SHP77 treated with DMSO at 0.1 percent for 48 hours (cell line): ENCODE data around the gene CYTH1.
"Not testable (repeated sequence)": the region's sequence is repeated elsewhere in the genome, so short reads cannot be mapped to it uniquely, and the experiment has no call there.

Experiments used
- DNase-seq: peaks from one replicate; lab custom pipeline; 2025; lab: John Stamatoyannopoulos, UW

CYTH1 gene

GRCh38 chr17:78687944-78688343, 94.1 kb downstream of the CYTH1 start:
- DNase-seq: no peak

DNA sequence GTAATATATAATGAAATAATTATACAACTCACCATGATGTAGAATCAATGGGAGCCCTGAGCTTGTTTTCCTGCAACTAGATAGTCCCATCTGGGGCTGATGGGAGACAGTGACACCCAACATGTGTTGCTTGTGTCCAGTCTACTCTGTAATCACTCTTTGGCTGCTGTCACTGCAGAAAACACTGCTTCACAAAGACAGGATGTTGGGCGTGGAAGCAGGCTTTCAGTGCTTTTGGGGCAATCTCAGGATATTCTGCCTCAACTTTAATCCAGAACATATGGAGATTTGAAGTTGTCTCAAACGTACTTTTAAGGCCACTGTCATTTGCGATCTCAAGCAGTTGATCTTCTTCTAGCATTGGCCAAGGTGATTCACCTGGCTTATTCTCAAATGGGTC, 94.9 kb downstream of the CYTH1 start:
- DNase-seq: no peak

- no peak for DNase-seq
Observed at GRCh38 chr17:78684026-78684425, 98.0 kb downstream of the CYTH1 start.

- no peak for DNase-seq
Observed at GRCh38 chr17:78683408-78683961, 98.6 kb downstream of the CYTH1 start.

DNA sequence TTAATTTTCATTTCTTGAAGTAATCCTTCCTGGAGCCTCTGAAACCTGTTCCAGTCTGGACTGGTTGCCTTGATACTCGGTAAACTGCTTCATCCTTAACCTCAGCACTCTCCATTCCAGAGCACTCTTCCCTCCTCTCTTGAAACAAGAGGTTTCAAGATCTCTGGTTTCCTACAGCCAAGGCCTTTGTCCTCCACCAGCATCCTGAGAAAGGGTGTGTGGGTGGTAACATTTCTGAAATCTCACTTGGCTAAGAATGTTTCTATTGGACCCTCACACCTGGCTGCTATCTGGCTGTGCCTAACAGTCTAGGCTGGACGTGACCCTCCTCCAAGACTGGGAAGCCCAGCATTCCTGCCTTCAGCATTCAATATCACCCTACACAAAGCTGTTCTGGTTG, 99.7 kb downstream of the CYTH1 start:
- DNase-seq: no peak

DNA sequence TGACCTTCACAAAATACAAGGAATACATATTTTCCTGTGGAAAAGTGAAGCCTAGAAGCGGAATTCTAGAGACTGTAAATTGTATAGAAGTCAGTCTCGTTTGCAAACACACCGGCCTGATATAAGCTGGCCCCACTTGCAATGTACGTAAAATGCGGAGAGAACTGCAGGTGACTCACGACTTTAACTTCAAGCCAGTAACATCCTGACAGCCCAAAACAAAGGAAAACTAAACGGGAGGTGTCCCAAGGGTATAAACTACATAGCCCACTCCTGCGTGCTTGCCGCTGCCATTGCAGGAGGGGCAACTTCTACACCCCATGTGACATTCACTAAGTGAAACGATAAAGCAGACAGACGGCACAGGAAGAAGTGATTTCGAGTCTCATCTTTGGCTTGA, 101.6 kb downstream of the CYTH1 start:
- no peak for DNase-seq

DNA sequence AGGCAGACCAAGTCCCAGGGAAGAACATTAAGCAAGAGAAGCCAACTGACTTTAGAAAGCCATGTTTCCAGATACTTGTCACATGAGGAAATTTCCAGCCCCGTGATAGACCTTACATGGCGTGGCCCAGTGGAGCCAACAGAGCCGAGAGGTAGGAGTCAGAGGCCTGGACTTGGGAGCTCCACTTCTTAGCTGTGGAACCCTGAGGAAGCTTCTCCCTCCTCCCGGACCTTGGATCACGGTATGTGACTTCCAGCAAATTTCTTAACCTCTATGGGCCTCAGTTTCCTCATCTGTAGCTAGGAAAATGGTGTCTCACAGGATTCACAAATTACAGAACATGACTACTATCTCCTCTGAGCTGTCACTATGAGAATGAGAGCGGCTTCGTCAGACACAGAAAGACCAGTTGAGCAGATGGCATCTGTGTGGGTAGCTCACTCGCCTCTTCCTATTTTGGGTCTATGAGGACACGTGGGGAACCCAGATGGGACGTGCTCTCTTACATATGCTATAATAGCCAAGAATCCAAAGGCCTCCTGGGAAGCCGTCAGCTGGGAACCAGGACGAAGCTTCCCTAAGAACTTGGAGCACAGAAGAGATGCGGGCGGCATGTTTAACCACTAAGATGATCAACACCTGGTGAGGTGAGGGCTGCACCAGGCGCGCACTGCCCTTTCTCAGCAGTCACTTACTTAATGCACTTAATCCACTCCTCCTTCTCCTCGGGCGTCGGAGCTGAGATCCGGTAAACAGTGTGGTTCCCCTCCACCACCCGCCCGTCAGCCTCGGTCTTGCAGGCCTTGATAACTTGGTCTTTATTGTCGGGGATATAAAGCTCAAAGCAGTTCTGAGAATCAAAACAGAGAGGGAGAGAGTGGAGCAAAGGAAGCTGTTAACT, 102.3 kb downstream of the CYTH1 start:
- no peak for DNase-seq

- DNase-seq: no peak
Observed at GRCh38 chr17:78678711-78679110, 103.4 kb downstream of the CYTH1 start.

- no peak for DNase-seq
Observed at GRCh38 chr17:78678222-78678557, 103.9 kb downstream of the CYTH1 start.

GRCh38 chr17:78677303-78678221, 104.5 kb downstream of the CYTH1 start:
- no peak for DNase-seq

DNA sequence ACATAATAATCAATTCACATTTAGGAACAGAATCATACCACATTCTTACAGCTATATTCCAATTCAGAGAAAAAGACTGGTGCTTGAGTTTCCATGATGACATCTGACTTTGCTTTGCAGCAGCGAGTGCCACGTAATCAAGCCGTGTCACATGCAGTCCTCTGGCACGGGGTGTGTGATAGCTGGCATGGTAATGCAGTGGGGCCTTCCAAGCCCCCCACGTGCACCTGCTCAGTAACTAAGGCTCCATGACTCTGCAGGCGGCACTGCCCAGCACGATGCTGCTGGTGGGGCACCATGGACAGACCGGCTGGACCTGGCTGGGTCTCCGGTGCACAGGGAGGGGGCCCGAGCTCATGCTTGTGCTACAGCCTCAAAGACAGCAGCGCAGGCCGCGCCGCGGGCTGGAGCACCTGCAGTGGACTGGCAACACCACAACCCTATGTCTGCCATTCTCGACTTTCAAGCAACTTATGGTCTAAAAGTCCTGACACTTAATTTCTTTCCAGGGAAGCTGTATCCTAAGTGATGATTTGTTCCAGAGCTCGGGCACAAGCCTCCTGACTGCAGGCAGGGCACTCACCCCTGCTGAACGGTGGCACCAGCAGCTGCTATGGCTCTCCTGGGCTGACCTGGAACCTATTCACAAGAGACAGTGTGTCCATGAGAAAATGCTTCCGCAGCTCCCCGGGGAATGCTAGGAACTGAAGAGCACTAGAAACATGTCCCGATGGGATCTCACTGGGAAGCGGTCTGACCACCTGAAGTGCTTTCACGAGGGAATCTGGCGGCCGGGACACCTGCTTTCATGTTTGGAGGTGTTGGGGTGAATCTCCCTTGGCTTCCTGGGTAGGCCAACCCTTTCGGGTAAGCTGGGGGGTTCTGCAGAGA, 105.4 kb downstream of the CYTH1 start:
- DNase-seq: no peak

- DNase-seq: no peak
Observed at GRCh38 chr17:78675836-78676235, 106.2 kb downstream of the CYTH1 start.

- no peak for DNase-seq
Observed at GRCh38 chr17:78675316-78675616, 106.8 kb downstream of the CYTH1 start.

GRCh38 chr17:78674595-78675315, 107.3 kb downstream of the CYTH1 start:
- no peak for DNase-seq

DNA sequence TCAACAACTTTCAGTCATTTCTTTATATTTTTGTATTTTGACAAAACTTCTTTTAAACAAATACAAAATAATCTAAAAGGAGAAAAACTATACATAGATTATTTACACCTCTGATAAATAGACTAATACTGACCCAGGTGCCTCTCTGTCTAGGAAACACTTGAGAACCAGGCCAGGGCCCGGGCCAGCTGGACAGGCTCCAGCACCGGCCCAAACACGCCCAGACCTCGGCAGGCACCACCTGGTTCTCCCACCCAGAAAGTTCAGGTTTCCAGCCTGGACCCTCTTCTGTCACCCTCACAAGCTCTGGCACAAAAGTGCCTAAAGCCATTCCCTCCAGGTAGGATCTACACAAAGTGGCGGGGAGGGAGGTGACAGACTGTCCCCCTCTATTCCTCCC, 107.9 kb downstream of the CYTH1 start:
- DNase-seq: no peak

- no peak for DNase-seq
Observed at GRCh38 chr17:78673395-78673794, 108.7 kb downstream of the CYTH1 start.

DNA sequence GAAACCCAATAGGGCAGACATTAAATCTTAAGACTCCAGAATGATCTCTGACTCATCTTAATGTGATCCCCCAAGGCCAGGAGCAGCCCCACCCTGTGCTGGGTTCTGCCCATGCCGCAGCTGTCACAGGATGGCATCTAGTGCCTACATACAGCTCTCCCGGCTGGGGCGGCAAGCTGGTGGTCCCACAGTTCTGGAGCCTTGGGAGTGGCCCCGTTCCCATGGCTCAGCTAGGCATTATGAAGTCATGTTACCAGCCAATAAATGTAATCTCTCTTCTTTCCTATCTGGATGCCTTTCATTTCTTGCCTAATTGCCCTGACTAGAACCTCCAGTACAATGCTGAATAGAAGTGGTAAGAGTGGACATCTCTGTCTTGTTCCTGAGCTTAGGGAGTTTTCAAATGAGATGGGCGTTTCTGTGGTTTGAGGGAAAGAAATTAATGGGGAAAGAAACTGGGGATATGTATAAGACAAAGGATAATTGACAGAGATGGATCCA, 109.2 kb downstream of the CYTH1 start:
- no peak for DNase-seq

DNA sequence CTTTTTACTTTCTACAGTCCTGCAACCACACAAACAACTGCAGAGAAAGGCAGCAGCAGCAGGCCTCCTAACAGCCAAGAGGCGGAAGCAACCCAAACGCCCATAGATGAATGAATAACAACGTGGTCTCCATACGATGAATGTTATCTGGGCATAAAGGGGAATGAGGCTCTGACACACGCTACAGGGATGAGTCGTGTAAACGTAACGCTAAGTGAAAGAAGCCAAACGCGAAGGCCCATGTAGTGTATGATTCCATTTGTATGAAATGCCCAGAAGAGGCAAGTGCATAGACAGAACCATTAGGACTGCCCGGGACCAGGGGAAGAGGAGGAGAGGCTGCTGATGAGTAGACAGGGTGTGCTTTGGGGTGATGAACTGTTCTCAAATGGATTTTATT, 110.1 kb downstream of the CYTH1 start:
- no peak for DNase-seq

DNA sequence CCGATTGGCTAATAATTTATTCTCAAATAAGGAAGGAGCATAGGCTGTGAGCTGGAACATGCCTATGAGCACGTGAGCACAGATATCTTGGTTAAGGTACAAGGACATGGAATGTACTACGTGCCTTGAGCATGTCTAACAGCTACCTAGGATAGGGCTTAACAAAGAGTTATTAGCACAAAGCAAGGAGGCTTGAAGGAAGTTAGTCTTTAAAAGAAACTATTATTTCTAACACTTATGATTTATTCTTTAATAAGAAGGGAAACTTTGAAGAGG, 110.4 kb downstream of the CYTH1 start:
- not testable (repeated sequence) for DNase-seq

- no peak for DNase-seq
Observed at GRCh38 chr17:78670850-78671725, 111.0 kb downstream of the CYTH1 start.
